ENCODE results near the gene MAN1B1. TPM values are rescaled to one million over a fixed set of nuclear protein-coding genes. Genes with fewer than 3 reads are reported as not detected.
A peak's percentile ranks its signal among the peaks of the same experiment; 100 is the strongest.

MAN1B1 gene
- total and polyA plus RNA-seq, 2 donors (not counting 3 experiments of a cell fraction or from before 2014, with no cell fraction given), result 75.3 to 83.3 TPM

- intact Hi-C loops (cut with micrococcal nuclease) (no loop called here), dilution Hi-C loops (cut with MboI; ENCODE audit: extremely low pct_ligation_motif_present, low sequenced_read_pairs) (no loop called here)
- H3K36me3 ChIP-seq (ENCODE audit: control insufficient read depth in 2 of 2, extremely low read depth in 1 of 2, insufficient read depth in 2 of 2, low read length in 2 of 2), result no peaks in the 10 kb centered on the region
- H3K27ac ChIP-seq (ENCODE audit: insufficient read depth, low read depth, low read length), result no peak overlapping the region
- DNase-seq (ENCODE audit: low read depth, low spot score) (no peak), FAIRE-seq (no peak)
- no peak overlapping the region for H3K4me2 ChIP-seq (ENCODE audit: insufficient read depth, low read length)
- TF ChIP-seq, protein P1, sequence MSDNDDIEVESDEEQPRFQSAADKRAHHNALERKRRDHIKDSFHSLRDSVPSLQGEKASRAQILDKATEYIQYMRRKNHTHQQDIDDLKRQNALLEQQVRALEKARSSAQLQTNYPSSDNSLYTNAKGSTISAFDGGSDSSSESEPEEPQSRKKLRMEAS (IDR thresholded peaks at IDR 0.05; ENCODE audit: insufficient read depth, insufficient read length), result peak; percentile 41
- no peak for TF ChIP-seq FOS (IDR thresholded peaks at IDR 0.05; ENCODE audit: borderline replicate concordance, insufficient read depth, low read length)
- no peaks in the 10 kb centered on the region for H3K79me2 ChIP-seq (ENCODE audit: control insufficient read depth, insufficient read depth, low read length)
- no peak overlapping the region for H3K9ac ChIP-seq (replicated peaks; ENCODE audit: extremely low read depth, insufficient read depth, low read length)
- H4K20me1 ChIP-seq (replicated peaks; ENCODE audit: control insufficient read depth, extremely low read depth, insufficient read depth, low read length), result no peaks in the 10 kb centered on the region
- ChIA-PET CTCF (no interaction called here), POLR2A (interaction anchor here (0.8 kb wide), 1 partner anchor 94 kb away, joined by 3 read pairs; the partner anchor contains the start of gene TUBB4B)
- no peaks in the 10 kb centered on the region for H3K27me3 ChIP-seq (ENCODE audit: control insufficient read depth in 2 of 2, insufficient read depth in 2 of 2, low read length in 2 of 2)
- H3K9me1 ChIP-seq (replicated peaks; ENCODE audit: control insufficient read depth, extremely low read depth, insufficient read depth, low read length), result no peaks in the 10 kb centered on the region
- no peak overlapping the region for H3K4me3 ChIP-seq (replicated peaks in 1 of 3; ENCODE audit: insufficient read depth in 1 of 3, low read depth in 1 of 3, low read length in 3 of 3)
- BruUV-seq (replicated peaks), result no TSS peak
- no peaks in the 10 kb centered on the region for H3K9me3 ChIP-seq (replicated peaks; ENCODE audit: control insufficient read depth, insufficient read depth, low read length)
- H2AFZ ChIP-seq (ENCODE audit: low read depth, low read length), result no peak overlapping the region
- no peaks in the 10 kb centered on the region for H3K4me1 ChIP-seq (ENCODE audit: control insufficient read depth, extremely low read depth, insufficient read depth, low read length)
These were observed 60.5 kb downstream of the MAN1B1 start for GRCh38 chr9:137147091-137147792.

GRCh38 chr9:137147793-137148160 is 61.0 kb downstream of the MAN1B1 start:
- no peak overlapping the region for H2AFZ ChIP-seq (ENCODE audit: low read depth, low read length)
- H3K9me3 ChIP-seq (replicated peaks; ENCODE audit: control insufficient read depth, insufficient read depth, low read length), result no peaks in the 10 kb centered on the region
- H3K9ac ChIP-seq (replicated peaks; ENCODE audit: extremely low read depth, insufficient read depth, low read length), result no peak overlapping the region
- H3K9me1 ChIP-seq (replicated peaks; ENCODE audit: control insufficient read depth, extremely low read depth, insufficient read depth, low read length), result no peaks in the 10 kb centered on the region
- BruUV-seq (replicated peaks), result no TSS peak
- no peaks in the 10 kb centered on the region for H3K27me3 ChIP-seq (ENCODE audit: control insufficient read depth in 2 of 2, insufficient read depth in 2 of 2, low read length in 2 of 2)
- H4K20me1 ChIP-seq (replicated peaks; ENCODE audit: control insufficient read depth, extremely low read depth, insufficient read depth, low read length), result no peaks in the 10 kb centered on the region
- ChIA-PET CTCF (no interaction called here), POLR2A (no interaction called here)
- intact Hi-C loops (cut with micrococcal nuclease) (no loop called here), dilution Hi-C loops (cut with MboI; ENCODE audit: extremely low pct_ligation_motif_present, low sequenced_read_pairs) (no loop called here)
- no peak overlapping the region for H3K4me2 ChIP-seq (ENCODE audit: insufficient read depth, low read length)
- H3K36me3 ChIP-seq (ENCODE audit: control insufficient read depth in 2 of 2, extremely low read depth in 1 of 2, insufficient read depth in 2 of 2, low read length in 2 of 2), result no peaks in the 10 kb centered on the region
- no peaks in the 10 kb centered on the region for H3K4me1 ChIP-seq (ENCODE audit: control insufficient read depth, extremely low read depth, insufficient read depth, low read length)
- H3K79me2 ChIP-seq (ENCODE audit: control insufficient read depth, insufficient read depth, low read length), result no peaks in the 10 kb centered on the region
- DNase-seq (ENCODE audit: low read depth, low spot score), result no peak
- H3K27ac ChIP-seq (ENCODE audit: insufficient read depth, low read depth, low read length), result no peak overlapping the region
- no peak for FAIRE-seq
- TF ChIP-seq, protein P2, sequence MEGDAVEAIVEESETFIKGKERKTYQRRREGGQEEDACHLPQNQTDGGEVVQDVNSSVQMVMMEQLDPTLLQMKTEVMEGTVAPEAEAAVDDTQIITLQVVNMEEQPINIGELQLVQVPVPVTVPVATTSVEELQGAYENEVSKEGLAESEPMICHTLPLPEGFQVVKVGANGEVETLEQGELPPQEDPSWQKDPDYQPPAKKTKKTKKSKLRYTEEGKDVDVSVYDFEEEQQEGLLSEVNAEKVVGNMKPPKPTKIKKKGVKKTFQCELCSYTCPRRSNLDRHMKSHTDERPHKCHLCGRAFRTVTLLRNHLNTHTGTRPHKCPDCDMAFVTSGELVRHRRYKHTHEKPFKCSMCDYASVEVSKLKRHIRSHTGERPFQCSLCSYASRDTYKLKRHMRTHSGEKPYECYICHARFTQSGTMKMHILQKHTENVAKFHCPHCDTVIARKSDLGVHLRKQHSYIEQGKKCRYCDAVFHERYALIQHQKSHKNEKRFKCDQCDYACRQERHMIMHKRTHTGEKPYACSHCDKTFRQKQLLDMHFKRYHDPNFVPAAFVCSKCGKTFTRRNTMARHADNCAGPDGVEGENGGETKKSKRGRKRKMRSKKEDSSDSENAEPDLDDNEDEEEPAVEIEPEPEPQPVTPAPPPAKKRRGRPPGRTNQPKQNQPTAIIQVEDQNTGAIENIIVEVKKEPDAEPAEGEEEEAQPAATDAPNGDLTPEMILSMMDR (IDR thresholded peaks at IDR 0.05; ENCODE audit: extremely low read depth in 1 of 2, insufficient read depth in 1 of 2, low read depth in 1 of 2, low read length in 2 of 2), result no peak
- TF ChIP-seq JUN (IDR thresholded peaks at IDR 0.05; ENCODE audit: borderline replicate concordance, insufficient read depth, insufficient read length, low read depth), result no peak
- TF ChIP-seq POLR2AphosphoS5 (IDR thresholded peaks at IDR 0.05; ENCODE audit: insufficient read depth, low read depth, low read length), result no peak
- TF ChIP-seq EZH2 (IDR thresholded peaks at IDR 0.05; ENCODE audit: borderline replicate concordance, low read depth, low read length, severe bottlenecking), result no peak
- no peak for TF ChIP-seq POLR2A (IDR thresholded peaks at IDR 0.05; ENCODE audit: low read depth, low read length)
- TF ChIP-seq, protein P1 (IDR thresholded peaks at IDR 0.05; ENCODE audit: insufficient read depth, insufficient read length), result no peak
- TF ChIP-seq FOS (IDR thresholded peaks at IDR 0.05; ENCODE audit: borderline replicate concordance, insufficient read depth, low read length), result no peak
- TF ChIP-seq GATA2 (IDR thresholded peaks at IDR 0.05; ENCODE audit: insufficient read depth, insufficient read length, low read depth, low read length), result no peak
- no peak overlapping the region for H3K4me3 ChIP-seq (replicated peaks in 1 of 3; ENCODE audit: insufficient read depth in 1 of 3, low read depth in 1 of 3, low read length in 3 of 3)

Data from endothelial cell of umbilical vein (primary cell).